ENCODE data around the gene WWP2. TPM values are rescaled to one million over a fixed set of nuclear protein-coding genes. Genes with fewer than 3 reads are reported as not detected.

The WWP2 gene
- total RNA-seq, 1 donor from 2014 or later = 13.1 TPM

GRCh38 chr16:69924777-69925191, 162.7 kb downstream of the WWP2 start:
- peak; percentile 69 for DNase-seq (ENCODE audit: low read depth)

GRCh38 chr16:69925311-69925710, 163.2 kb downstream of the WWP2 start:
- no peak for DNase-seq (ENCODE audit: low read depth)

DNA sequence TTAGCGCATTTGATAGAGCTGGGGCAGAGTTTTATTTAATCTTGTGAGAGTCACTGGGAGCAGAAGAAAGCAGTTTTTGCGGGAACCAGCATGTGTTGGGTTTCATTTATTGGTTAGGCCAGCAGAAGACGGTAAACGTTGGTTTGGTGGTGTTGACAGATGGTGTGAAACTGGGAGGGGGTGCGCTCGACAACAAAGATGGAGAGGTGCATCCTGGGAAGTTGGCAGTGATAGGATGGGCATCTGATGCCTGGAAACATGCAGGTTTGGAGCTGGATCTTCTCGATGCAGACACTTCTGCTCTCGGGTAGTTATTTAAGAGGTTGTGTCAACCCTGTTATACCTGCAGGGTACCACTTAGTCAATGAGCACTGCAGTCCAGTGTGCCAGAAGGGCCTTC, 164.1 kb downstream of the WWP2 start:
- DNase-seq (ENCODE audit: low read depth) = no peak

DNA sequence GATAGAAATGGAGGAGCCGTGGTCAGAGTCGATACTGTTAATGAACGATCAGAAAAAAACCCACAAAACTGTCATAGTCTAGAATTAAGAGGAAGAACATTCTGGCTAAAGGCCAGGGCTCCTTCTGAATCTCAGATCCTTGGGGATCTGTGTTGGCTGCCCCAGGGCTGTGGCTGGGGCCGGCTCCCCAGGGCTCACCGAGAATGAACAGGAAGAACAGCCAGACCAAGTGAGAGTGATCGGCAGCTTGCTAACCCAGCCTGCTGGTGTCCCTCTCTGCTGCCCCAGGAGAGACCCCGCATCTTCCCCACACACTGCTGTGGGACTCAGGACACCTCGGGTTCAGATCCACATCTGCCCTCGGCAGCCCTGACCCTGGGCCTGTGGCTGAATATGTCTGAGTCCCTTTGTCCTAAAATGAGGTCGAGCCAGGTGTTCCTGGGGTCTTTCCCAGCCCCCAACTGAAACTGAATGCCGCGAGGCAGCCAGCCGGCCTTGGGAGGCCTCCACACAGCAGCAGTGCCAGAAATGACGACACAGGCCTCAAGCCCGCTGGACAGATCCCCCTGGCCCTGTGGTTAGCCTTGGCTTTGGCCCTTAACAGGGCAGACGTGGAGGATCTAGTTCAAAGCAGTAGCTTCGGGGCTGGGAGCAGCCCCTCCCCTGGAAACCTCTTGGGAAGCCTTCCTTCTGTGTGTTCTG, 165.1 kb downstream of the WWP2 start:
- peak; percentile 75 for DNase-seq (ENCODE audit: low read depth)

GRCh38 chr16:69928856-69929400, 166.8 kb downstream of the WWP2 start:
- DNase-seq (ENCODE audit: low read depth) = no peak

GRCh38 chr16:69929480-69929879, 167.3 kb downstream of the WWP2 start:
- DNase-seq (ENCODE audit: low read depth) = no peak

DNA sequence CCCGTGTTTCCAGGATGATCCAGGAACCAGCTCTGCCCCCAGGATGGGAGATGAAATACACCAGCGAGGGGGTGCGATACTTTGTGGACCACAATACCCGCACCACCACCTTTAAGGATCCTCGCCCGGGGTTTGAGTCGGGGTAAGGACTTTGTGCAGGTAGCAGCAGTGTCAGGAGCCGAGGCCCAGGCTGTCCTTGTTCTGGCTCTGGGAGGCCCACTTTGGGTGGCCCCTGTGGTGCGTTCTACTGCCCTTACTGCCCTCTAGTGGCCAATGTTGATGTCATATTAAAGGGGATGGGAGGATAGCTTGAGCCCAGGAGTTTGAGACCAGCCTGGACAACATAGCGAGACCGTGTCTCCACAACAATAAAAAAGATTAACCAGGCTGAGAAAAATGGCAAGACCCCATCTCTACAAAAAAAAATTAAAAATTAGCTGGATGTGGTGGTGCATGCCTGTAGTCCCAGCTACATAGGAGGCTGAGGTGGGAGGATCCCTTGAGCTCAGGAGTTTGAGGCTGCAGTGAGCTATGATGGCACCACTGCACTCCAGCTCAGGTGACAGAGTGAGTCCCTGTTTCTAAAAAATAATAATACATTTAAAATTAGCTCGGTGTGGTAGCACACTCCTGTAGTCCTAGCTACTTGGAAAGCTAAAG, 168.1 kb downstream of the WWP2 start:
- DNase-seq (ENCODE audit: low read depth) = peak; percentile 72

DNA sequence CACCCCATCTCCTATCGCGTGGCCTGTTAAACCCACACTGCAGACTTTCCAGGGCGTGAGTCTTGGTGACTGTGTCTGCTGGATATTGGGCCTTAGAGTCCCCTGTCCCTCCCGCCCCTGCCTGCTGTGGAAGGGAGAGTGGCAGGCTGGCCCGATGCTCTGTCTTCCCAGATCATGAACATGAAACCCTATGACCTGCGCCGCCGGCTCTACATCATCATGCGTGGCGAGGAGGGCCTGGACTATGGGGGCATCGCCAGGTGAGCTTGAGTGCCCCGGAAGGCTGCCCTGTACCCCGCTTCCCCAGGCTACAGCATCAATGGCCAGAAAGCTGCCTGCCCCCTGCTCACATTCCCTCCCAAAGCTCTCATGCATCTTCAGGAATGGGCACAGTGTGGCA, 169.5 kb downstream of the WWP2 start:
- DNase-seq (ENCODE audit: low read depth) = no peak

DNA sequence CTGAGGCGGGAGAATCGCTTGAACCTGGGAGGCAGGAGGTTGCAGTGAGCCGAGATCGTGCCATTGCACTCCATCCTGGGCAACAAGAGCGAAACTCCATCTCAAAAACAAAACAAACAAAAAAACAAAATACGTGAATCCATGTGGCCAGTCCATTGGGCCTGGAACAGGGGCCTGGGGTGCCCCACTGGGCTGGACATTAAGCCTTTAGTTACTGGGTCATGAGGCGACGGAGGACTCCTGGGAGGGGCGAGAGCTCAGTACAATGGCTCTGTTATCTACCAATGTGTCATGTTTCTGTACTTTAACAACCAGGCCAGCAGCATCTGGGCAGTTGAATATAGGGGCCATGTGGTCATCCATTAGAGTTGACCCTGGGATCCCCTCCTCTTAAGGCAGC, 170.1 kb downstream of the WWP2 start:
- DNase-seq (ENCODE audit: low read depth) = no peak

DNA sequence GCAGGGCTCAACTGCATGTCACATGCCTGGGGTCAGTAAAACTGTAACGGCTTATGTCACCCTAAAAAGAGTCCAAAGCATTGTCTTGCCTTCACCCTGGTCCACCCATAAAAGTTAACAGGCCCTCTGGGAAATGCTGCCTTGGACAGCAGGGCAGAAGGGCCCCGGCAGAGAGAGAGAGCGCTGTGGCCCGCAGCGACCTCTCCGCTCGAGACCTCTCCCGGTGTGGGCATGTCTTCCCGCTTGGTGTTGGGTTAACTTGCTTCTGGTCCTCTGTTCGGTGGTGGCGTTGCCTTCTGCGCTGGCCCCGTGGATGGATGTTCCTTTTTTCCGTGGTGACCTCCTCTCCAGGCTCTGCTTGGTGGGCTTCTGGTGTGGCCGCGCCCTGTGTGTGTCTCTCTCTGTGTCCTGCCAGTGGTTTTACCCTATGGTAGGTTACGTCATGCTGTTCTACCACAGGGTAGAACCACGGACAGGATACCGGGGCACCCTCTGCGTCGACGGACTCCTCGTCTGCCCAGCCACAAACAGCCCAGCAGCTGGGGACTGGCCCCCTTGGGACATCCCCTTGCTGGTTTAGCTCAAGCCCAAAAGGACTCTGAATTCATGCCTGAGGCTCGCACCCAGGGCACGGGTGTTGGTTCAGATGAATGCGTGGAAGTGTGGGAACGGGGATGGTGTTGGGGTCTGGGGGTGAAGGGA, 170.7 kb downstream of the WWP2 start:
- DNase-seq (ENCODE audit: low read depth) = peak; percentile 13

- no peak for DNase-seq (ENCODE audit: low read depth)
Measured at GRCh38 chr16:69934044-69934443, 171.9 kb downstream of the WWP2 start.

GRCh38 chr16:69934751-69935150, 172.6 kb downstream of the WWP2 start:
- no peak for DNase-seq (ENCODE audit: low read depth)

DNA sequence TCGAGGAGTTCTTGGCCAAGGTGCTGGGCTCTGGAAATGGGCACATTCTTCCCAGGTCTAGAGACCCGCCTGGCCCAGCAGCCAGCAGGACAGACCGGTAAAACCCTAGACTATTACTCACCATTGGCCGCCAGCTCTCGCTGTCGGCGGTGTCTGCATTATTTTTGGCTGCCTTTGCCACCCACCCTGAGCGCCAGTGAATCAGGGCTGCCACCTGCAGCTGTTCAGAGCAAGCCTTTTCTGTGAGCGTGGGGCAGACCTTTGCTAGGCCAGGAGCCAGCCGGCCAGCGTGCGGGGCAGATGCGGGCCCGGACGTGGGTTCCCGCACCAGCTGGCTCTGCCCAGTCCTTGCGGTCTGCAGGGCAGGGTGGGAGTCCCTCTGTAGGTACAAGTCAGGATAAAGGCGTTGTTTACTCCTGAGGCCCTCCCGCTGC, 173.2 kb downstream of the WWP2 start:
- DNase-seq (ENCODE audit: low read depth) = peak; percentile 46

GRCh38 chr16:69935740-69936139, 173.6 kb downstream of the WWP2 start:
- DNase-seq (ENCODE audit: low read depth) = no peak

DNA sequence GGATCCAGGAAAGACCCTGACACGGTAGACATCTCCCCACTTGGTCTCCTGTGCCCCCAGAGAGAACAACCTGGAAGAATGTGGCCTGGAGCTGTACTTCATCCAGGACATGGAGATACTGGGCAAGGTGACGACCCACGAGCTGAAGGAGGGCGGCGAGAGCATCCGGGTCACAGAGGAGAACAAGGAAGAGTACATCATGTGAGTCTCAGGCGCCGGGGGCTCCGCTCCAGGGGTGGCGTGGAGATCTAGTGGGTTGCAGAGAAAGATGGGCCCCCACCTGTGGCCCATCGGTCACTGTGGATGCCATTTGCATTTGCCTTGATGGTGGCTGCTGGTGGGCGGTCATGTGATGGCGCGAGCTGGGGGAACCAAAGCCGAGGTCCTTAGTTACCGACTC, 174.1 kb downstream of the WWP2 start:
- DNase-seq (ENCODE audit: low read depth) = no peak

DNA sequence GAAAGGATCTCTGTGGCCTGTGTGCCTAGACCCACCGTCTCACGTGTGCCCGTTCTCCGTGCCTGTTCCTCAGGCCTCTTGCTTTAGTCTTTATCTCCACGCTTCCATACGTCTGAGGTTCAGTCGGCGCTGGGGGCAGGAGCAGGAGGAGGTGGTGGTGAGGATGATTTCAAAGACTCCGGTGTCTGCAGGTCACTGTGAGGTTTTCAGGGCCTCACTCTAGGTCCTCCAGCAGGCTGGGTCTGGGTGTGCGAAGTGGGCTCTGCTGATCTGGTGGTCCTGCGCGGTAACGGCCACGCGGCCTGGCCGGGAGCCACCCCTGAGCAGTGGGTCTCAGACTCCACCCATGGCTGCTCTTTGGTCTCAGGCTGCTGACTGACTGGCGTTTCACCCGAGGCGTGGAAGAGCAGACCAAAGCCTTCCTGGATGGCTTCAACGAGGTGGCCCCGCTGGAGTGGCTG, 174.6 kb downstream of the WWP2 start:
- DNase-seq (ENCODE audit: low read depth) = no peak

DNA sequence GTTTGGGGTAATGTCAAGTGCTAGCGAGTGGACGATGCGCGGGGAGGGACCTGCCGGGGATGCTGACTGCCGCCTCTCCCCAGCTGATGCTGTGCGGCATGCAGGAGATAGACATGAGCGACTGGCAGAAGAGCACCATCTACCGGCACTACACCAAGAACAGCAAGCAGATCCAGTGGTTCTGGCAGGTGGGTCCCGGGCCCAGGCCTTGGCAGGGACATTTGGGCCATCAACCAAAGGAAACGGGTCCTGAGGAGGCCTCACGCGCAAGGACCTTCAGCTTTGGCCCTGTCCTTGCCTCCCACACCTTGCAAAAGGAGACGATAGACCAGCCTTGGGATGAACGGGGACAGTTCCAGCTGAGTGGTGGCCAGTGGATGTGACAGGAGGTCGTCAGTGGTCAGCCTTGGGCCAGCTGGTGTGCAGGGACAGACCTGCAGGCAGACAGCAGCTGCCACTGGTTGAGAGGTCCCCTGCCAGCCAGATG, 175.4 kb downstream of the WWP2 start:
- DNase-seq (ENCODE audit: low read depth) = peak; percentile 75

GRCh38 chr16:69938981-69939820, 177.1 kb downstream of the WWP2 start:
- DNase-seq (ENCODE audit: low read depth) = no peak

- DNase-seq (ENCODE audit: low read depth) = no peak
Measured at GRCh38 chr16:69939821-69940585, 177.9 kb downstream of the WWP2 start.

DNA sequence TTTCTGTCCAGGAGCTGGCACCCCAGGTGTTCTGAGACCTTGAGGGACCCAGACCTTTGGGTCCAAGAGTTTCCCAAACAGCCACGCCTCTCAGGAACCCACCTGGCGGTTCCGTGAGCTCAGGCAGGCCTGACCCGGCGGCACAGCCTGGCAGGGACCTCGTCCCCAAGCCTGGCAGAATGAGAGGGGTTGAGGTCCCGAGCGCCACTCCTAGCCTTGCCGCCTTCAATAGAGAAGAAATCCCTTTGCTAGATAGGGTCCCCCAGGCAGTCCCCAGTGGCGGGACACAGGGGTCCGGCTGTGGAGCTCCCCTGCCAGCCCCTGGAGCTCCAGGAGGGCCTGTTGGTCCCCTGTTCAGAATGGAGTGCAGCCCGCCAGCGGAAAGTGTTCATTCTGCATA, 178.5 kb downstream of the WWP2 start:
- no peak for DNase-seq (ENCODE audit: low read depth)

Measured in myocyte (in vitro differentiated cells).